NCI-H2227 (cell line): ENCODE results near the gene RPL18.

Experiments
- DNase-seq: peaks from one replicate; lab custom pipeline; 2025; ENCODE audit not compliant: unreplicated experiment; lab: John Stamatoyannopoulos, UW

Gene RPL18

DNA sequence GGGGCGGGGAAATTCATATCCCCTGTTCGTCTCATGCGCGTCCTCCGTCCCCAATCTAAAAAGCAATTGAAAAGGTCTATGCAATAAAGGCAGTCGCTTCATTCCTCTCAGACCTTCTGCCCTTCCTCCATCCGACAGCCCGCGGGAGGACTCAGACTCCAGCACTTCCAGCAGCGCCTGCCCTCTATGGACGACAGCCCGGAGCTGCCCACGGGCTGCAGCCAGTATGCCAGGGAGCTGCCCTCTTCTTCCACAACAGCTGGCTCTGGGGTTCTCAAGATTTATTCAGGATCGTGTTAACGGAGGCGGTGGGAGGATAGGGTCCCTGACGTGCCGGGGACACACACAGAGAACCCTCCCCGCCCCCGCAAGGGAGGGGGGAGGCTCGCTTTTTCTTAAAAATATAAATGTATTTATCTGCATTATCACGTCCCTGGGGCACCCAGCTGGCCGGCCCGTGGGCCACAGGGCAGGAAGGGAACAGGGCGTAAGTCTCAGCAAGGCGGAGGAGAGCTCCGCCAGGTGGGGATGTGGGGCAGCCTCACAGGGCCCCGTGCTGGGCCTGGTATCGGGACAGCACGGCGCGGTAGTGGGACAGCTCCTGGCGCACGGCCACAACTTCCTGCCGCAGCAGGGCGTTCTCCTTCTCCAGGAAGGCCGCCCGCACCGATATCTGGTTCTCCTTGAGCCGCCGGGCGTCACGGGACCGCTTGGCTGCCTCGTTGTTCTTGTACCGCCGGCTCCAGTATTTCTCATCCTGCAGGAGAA, 11.5 kb upstream of the RPL18 start:
- no peak for DNase-seq

- DNase-seq, result no peak
Measured at GRCh38 chr19:48629599-48630295, 10.8 kb upstream of the RPL18 start.

DNA sequence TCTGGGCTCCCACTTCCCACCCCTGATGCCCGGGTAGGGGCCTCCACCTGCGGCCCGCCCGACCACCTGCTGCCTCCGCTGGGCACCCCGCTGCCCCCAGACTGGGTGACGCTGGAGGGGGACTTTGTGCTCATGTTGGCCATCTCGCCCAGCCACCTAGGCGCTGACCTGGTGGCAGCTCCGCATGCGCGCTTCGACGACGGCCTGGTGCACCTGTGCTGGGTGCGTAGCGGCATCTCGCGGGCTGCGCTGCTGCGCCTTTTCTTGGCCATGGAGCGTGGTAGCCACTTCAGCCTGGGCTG, 10.3 kb upstream of the RPL18 start:
- DNase-seq, result no peak

- DNase-seq, result no peak
Measured at GRCh38 chr19:48628486-48629296, 9.7 kb upstream of the RPL18 start.

DNA sequence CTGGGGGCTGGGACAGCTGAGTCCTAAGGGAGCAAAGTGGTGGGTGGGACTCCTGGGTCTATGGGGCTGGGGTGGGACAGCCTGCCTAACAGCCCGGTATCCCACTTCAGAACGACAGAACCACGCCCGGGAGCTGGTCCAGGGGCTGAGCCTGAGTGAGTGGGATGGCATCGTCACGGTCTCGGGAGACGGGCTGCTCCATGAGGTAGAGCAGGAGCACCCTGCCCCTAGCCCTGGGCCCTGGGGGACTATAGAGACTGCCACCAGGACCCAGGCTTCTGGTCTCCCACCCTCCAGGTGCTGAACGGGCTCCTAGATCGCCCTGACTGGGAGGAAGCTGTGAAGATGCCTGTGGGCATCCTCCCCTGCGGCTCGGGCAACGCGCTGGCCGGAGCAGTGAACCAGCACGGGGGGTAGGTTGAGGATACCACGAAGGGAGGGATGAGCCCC, 8.9 kb upstream of the RPL18 start:
- DNase-seq, result no peak

DNA sequence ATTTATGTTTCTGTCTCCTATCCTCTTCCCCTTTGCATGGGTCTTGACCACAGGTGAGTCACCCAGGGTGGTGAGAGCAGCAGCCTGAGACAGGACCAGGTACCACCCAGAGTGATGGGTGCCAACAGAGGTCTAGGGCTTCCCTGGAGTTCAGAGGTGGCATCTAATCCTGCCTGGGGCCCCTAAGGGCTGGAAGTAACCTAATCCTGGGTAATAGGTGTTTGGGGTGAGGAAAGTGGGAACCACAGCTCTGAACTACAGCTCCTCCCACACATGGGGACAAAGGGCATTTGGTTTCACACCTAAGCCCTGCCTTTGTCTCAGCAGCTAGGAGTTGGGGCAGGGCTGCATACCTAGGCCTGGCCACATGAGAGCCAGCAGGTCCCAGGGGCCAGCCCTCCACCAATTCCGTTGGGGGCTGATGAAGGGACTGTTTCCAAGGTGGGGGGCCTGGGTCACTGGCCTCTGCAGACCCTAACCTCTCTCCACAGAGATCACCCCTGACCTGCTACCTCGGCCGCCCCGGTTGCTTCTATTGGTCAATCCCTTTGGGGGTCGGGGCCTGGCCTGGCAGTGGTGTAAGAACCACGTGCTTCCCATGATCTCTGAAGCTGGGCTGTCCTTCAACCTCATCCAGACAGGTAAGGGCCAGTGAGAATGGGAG, 8.4 kb upstream of the RPL18 start:
- no peak for DNase-seq

DNA sequence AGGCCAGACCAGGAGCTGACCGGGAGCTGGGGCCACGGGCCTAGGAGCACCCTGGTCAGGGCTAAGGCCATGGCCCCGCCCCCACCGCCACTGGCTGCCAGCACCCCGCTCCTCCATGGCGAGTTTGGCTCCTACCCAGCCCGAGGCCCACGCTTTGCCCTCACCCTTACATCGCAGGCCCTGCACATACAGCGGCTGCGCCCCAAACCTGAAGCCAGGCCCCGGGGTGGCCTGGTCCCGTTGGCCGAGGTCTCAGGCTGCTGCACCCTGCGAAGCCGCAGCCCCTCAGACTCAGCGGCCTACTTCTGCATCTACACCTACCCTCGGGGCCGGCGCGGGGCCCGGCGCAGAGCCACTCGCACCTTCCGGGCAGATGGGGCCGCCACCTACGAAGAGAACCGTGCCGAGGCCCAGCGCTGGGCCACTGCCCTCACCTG, 6.9 kb upstream of the RPL18 start:
- no peak for DNase-seq

DNA sequence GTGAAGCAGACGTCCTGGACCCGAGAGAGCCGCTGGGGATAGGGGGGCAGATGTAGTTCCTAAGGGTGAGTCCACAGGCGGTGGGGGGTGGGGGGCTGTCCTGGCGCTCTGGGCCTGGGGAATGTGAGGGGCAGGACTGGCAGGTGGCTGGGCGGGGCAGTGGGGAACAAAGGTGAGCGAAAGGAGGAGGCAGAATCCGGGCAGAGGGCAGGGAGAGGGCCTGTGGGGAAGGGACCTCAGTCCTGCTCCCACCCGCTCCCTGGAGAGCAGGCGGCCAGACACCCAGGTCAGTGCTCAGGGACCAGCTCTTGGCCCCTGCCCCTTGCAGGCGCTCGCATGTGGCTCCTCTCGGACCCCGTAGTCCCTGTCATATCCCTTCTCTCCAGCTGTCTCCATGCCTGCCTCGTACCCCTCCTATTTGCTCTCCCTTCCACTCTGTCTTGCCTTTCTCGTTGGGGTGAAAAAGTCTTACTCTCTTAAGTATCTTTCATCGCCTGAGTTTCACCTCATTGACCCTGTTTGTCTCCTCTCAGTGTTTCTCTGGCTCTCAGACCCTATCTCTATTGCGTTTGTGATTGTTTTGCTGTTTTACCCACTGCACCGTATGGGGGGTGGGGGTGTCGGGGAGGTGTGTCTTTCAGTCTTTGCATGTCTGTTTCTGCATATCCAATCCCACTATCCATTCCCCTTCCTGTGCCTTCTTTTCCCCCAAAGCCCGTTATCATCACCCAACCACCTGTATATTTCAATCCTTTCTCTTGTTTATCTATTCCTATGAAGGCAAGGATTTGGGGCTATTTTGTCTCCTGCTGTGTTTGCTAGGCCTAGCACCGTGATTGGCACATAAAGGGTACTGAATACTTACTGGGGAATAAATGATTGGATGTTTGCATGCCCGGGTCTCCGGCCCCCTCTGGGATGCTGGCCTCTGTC, 6.1 kb upstream of the RPL18 start:
- DNase-seq, result no peak

GRCh38 chr19:48624067-48624594, 5.2 kb upstream of the RPL18 start:
- DNase-seq, result peak; percentile 98

DNA sequence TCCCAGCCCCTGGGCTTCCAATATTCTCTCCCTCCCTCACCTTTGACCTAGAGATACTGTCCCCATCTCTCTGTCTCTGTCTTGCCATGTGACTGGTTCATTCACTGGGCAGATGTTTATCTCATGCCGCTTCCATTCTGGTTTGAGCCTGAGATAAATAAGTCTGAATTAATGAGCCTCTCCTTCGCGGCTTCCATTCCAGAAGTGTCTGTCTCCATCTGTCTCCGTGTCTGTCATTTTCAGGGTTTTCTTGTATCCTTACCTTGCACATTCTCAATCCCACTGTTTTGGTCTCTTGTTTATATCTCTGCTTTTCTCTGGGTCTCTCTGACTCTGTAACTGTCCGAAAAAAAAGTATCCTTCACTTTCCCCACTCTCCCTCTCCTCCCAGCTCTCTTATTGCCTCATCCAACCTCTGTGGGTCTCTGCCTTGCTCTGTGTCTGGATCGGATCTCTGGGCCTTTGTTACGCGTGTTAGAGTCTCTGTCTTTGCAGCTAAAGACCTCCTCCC, 4.6 kb upstream of the RPL18 start:
- DNase-seq, result peak; percentile 26

DNA sequence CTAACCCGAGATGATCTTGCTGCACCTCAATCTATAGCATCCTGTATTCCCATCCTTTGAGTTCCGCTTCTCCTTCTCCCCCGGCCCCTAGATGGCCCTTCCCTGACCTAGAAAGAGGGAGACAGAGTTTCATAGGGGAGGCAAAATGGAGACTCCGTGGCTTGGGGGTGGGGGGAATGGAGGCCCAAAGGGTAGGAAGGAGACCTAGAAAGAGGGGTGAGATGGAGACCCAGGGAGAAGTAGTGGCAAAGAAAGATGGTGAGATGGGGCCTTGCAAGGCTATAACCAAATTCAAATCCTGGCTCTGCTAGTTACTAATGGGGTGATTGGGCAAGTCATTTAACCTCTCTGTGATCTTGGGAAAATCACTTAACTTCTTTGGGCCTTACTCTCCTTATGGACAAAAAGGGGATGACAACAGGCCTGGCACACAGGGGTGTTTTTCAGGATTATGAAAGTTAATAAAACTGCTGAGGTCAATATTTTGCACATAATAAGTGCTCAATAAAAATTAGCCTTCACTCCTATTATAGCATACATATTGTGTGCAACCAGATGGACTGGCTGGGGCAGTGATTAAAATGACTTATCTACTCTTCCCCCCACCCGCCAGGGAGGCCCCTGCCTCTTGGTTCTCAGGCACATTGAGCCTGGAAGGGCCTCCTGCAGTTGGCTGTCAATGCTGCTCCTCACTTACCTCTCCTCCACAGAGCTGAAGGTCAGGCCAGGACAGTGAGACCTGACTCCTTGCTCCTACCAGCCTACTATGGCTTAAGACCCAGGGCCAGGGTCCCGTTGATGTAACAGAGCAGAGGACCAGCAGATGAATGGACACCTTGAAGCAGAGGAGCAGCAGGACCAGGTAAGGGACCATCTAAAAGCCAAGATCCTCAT, 961 bp upstream of the RPL18 start:
- no peak for DNase-seq

GRCh38 chr19:48618278-48618915, 581 bp downstream of the RPL18 start:
- no peak for DNase-seq

GRCh38 chr19:48617146-48617937, 1.6 kb downstream of the RPL18 start:
- DNase-seq, result no peak

GRCh38 chr19:48616491-48617056, 2.4 kb downstream of the RPL18 start:
- no peak for DNase-seq

DNA sequence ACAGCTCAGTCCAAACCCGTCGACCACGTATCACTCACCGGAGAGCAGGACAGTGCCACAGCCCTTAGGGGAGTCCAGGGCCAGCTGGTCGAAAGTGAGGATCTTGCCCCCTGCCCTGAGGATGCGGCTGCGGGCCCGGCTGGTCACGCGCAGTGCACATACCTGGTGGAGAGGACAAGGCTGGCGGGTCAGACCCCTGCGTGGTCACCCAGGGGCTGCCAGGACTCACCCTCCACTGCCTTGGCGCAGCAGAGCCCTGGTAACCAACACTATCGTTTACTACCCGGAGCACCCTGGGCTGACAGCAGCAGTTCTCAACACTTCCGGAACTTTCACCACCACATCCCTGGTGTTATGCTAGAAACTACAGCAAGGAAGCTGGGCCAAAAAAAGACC, 2.9 kb downstream of the RPL18 start:
- no peak for DNase-seq

DNA sequence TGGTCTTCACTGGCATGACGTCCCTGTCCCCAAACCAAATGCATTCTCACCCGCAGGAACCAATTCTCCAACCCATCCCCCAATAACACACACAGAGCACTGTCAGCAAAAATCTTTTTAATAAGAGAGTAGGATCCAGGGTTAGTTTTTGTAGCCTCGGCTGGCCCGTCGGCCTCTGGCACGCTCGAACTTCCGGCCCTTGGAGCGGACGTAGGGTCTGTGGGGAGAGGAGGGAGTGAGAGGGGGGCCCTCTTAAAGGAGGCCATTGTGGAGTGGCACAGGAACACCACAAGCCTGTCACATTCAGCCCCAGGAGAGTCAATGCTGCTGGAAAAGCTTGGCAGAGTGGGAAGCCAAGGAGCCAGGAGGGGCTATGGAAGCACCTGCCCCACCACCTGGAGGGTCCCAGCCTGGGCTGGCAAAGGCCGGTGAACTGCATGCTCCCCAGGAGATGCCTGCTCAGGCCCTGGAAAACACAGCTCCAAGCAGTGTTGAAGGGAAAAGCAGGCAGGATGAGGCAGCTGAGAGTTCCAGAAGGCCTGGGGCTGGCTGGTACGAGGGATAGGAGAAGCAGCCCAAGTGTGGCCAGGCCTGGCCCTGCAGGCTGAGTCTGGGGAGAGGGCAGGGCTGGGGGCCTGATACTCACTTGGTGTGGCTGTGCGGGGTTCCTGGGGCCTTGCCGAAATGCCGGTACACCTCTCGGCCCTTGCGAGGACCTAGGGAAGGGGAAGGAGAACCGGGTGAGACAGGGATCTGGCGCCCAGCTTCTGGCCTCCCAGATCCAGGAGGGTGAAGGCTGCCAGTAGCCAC, 3.5 kb downstream of the RPL18 start:
- no peak for DNase-seq
